ENCODE measurements around the gene OPRL1.

OPRL1 gene

GRCh38 chr20:64075556-64075955 is 4.3 kb upstream of the OPRL1 start:
- H3K27ac ChIP-seq (ENCODE audit: low read depth, low read length, poor library complexity, severe bottlenecking): no peak overlapping the region

GRCh38 chr20:64076061-64076997 is 3.6 kb upstream of the OPRL1 start:
- no peak overlapping the region for H3K9ac ChIP-seq (ENCODE audit: low read length)

More at GRCh38 chr20:64075556-64075955, 4.3 kb upstream of the OPRL1 start:
- H2AFZ ChIP-seq (ENCODE audit: low read length): no peak overlapping the region
- no peaks in the 10 kb centered on the region for H3K79me2 ChIP-seq (ENCODE audit: insufficient read depth, low read length)
- peaks cover 24% of the 10 kb centered on the region for H3K4me1 ChIP-seq (ENCODE audit: insufficient read depth, low read length, severe bottlenecking)
- H3K9me2 ChIP-seq (ENCODE audit: low read depth, low read length): no peaks in the 10 kb centered on the region
- H3K27me3 ChIP-seq (ENCODE audit: insufficient read depth, low read length): 0 out of 2 replicates have a peak, but pooled peaks cover 2% of the 10 kb centered on the region
- H3K36me3 ChIP-seq (ENCODE audit: insufficient read depth, low read length): no peaks in the 10 kb centered on the region; the same call in 1 of the 2 replicates
- no peaks in the 10 kb centered on the region for H3F3A ChIP-seq (ENCODE audit: insufficient read depth, low read length)
- H3K4me2 ChIP-seq (ENCODE audit: low read length): no peak overlapping the region
- no peak overlapping the region for H3K4me3 ChIP-seq (ENCODE audit: low read depth, low read length, poor library complexity, severe bottlenecking)
- no peak for TF ChIP-seq EZH2 (IDR thresholded peaks at IDR 0.05; ENCODE audit: borderline replicate concordance, low read length)
- TF ChIP-seq CTCF (IDR thresholded peaks at IDR 0.05; ENCODE audit: low read length): no peak
- H4K20me1 ChIP-seq (ENCODE audit: insufficient read depth, low read length): no peaks in the 10 kb centered on the region
- H3K9ac ChIP-seq (ENCODE audit: low read length): no peak overlapping the region
- H3K9me3 ChIP-seq (ENCODE audit: low read length): no peaks in the 10 kb centered on the region

GRCh38 chr20:64077094-64077493 is 2.8 kb upstream of the OPRL1 start:
- Histone ChIP-seq H3K4me2 (ENCODE audit: low read length) (peak overlapping the region; percentile 75), H3K4me1 (ENCODE audit: insufficient read depth, low read length, severe bottlenecking) (peaks cover 24% of the 10 kb centered on the region), H3K27me3 (ENCODE audit: insufficient read depth, low read length) (no peaks in the 10 kb centered on the region; the same call in 1 of the 2 replicates), H3F3A (ENCODE audit: insufficient read depth, low read length) (no peaks in the 10 kb centered on the region), H3K9ac (ENCODE audit: low read length) (no peak overlapping the region; the same call in 1 of the 2 replicates), H3K9me2 (ENCODE audit: low read depth, low read length) (no peaks in the 10 kb centered on the region), H3K79me2 (ENCODE audit: insufficient read depth, low read length) (no peaks in the 10 kb centered on the region), H3K4me3 (ENCODE audit: low read depth, low read length, poor library complexity, severe bottlenecking) (no peak overlapping the region), H4K20me1 (ENCODE audit: insufficient read depth, low read length) (no peaks in the 10 kb centered on the region), H2AFZ (ENCODE audit: low read length) (no peak overlapping the region), H3K36me3 (ENCODE audit: insufficient read depth, low read length) (no peaks in the 10 kb centered on the region; the same call in 1 of the 2 replicates), H3K9me3 (ENCODE audit: low read length) (no peaks in the 10 kb centered on the region), H3K27ac (ENCODE audit: low read depth, low read length, poor library complexity, severe bottlenecking) (no peak overlapping the region)
- TF ChIP-seq EZH2 (IDR thresholded peaks at IDR 0.05; ENCODE audit: borderline replicate concordance, low read length): no peak
- TF ChIP-seq CTCF (IDR thresholded peaks at IDR 0.05; ENCODE audit: low read length): no peak

More at GRCh38 chr20:64076061-64076997, 3.6 kb upstream of the OPRL1 start:
- H3K4me2 ChIP-seq (ENCODE audit: low read length): no peak overlapping the region
- no peaks in the 10 kb centered on the region for H3K79me2 ChIP-seq (ENCODE audit: insufficient read depth, low read length)
- no peaks in the 10 kb centered on the region for H3K27me3 ChIP-seq (ENCODE audit: insufficient read depth, low read length)
- no peaks in the 10 kb centered on the region for H3K9me2 ChIP-seq (ENCODE audit: low read depth, low read length)
- H3K4me3 ChIP-seq (ENCODE audit: low read depth, low read length, poor library complexity, severe bottlenecking): no peak overlapping the region
- TF ChIP-seq EZH2 (IDR thresholded peaks at IDR 0.05; ENCODE audit: borderline replicate concordance, low read length) (no peak), CTCF (IDR thresholded peaks at IDR 0.05; ENCODE audit: low read length) (no peak)
- no peak overlapping the region for H2AFZ ChIP-seq (ENCODE audit: low read length)
- peaks cover 24% of the 10 kb centered on the region for H3K4me1 ChIP-seq (ENCODE audit: insufficient read depth, low read length, severe bottlenecking)
- H3K36me3 ChIP-seq (ENCODE audit: insufficient read depth, low read length): no peaks in the 10 kb centered on the region; the same call in 1 of the 2 replicates
- H3K27ac ChIP-seq (ENCODE audit: low read depth, low read length, poor library complexity, severe bottlenecking): no peak overlapping the region
- no peaks in the 10 kb centered on the region for H3F3A ChIP-seq (ENCODE audit: insufficient read depth, low read length)
- no peaks in the 10 kb centered on the region for H4K20me1 ChIP-seq (ENCODE audit: insufficient read depth, low read length)
- H3K9me3 ChIP-seq (ENCODE audit: low read length): no peaks in the 10 kb centered on the region
